GM21447 (cell line): ENCODE results near the gene GRM3.

ENCODE experiments used
- ATAC-seq: cut with Tn5 transposase; IDR thresholded peaks from one replicate; pipeline ENCODE4 v1.9.1; 2021; ENCODE audit not compliant: unreplicated experiment

The GRM3 gene

GRCh38 chr7:86898171-86898570, 254.5 kb downstream of the GRM3 start:
- ATAC-seq, result no peak

DNA sequence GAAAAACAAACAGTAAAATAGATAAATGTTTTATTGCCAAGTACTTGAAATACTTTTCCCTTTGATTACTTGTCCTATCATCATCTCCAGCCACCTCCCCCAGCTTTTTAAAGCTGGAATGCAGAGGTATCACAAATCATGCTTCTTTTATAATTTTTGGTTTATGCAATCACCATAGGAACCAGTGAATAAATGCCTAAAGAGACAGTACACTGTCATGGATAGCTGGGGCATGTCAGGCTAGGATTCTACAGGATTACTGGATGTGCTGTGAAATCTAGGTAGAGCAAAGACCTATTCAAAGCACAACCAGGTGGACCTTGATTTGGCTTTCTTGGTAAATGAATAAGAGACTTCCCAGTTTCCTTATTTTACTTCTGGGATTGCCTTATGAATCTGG, 257.2 kb downstream of the GRM3 start:
- ATAC-seq, result no peak

DNA sequence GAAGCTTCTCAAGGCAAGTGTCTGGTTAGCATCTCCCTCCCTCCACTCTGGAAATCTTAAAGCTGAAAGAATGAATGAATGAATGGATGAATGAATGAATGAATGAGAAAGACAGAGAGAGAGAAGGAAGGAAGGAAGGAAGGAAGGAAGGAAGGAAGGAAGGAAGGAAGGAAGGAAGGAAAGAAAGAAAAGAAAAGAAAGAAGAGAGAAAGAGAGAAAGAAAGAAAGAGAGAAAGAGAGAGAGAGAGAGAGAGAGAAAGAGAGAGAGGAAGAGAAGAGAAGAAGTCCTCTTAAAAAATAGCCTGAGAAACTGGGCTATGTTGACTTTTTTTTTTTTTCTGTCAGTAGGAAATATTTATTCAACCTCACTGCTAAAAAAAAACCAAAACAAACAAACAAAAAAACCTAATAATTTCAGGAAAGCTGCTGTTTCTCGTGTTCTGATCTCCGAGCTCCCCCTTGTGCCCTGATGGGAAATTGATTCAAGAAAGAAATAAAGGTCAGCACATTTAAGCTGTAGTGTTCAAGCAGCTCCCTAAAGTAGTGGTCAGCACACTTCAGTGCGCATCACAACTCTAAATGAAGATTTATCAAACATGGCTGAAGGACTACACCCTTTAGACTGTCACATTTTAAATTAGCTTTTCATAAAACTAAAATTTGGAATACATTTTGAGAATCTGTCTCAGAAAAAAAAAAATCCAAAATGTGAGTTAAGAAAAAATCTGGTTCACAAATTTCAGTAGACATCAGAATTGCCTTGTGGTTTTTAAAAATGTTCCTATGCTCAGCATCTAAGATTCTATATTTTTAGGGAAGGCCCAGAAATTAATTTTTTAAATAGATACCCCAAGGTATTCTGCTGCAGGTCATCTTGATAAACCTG, 261.5 kb downstream of the GRM3 start:
- no peak for ATAC-seq

GRCh38 chr7:86908948-86909347, 265.2 kb downstream of the GRM3 start:
- no peak for ATAC-seq

DNA sequence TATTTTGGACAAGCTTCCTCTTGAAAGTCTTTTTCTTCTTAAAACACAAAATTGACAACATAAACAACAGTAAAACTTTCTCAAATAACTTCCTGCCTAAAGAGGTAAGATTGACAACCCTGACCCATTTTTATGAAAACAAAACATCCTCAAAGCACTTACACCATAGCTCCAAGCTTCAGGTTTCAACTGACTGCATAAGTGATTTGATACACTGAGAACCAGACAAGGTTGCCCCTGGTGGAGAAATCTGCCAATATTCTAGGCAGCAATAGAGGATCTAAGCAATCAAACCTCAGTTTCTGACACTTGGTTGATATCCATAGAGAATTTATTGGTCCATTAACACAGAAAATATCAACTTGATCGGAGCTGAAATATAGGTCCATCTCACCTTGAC, 267.9 kb downstream of the GRM3 start:
- no peak for ATAC-seq

GRCh38 chr7:86913709-86914108, 270.0 kb downstream of the GRM3 start:
- no peak for ATAC-seq
